ENCODE measurements around the gene GRAMD4. TPM values are rescaled to one million over a fixed set of nuclear protein-coding genes. Genes with fewer than 3 reads are reported as not detected.

Gene GRAMD4
- total and polyA plus RNA-seq, 10 of the 15 experiments (the other 5 are each of a cell fraction or from before 2014, with no cell fraction given) = 0.21 to 45.5 (median 10.6) TPM

GRCh38 chr22:46652847-46653331, 32.7 kb downstream of the GRAMD4 start:
- DNase-seq (ENCODE audit: low read depth, low spot score) (no peak), FAIRE-seq (no peak), ATAC-seq (no peak)
- ChIA-PET CTCF (interaction anchor here (0.9 kb wide), 1 partner anchor 89 kb away, joined by 3 read pairs; no protein-coding TSS in a partner anchor), SMC1A (ENCODE audit: uncharacterized antibody, unreplicated experiment) (no interaction called here), POLR2A (no interaction called here), RAD21 (ENCODE audit: unreplicated experiment) (no interaction called here)
- H4K20me1 ChIP-seq (ENCODE audit: control insufficient read depth, insufficient read depth) = no peaks in the 10 kb centered on the region
- intact Hi-C loops (cut with micrococcal nuclease; ENCODE audit: unreplicated experiment) (no loop called here), in situ Hi-C loops (cut with MboI) (no loop called here)
- no peak overlapping the region for H3K4me2 ChIP-seq (ENCODE audit: control insufficient read depth, insufficient read depth)
- H3K27ac ChIP-seq (ENCODE audit: control insufficient read depth, insufficient read depth) = no peak overlapping the region
- TF ChIP-seq PAX8 (IDR thresholded peaks at IDR 0.05) = no peak
- no peak for TF ChIP-seq ZBTB11 (CRISPR knock-in tag; IDR thresholded peaks at IDR 0.05)
- TF ChIP-seq DPF2 (IDR thresholded peaks at IDR 0.05) = no peak
- TF ChIP-seq EED (IDR thresholded peaks at IDR 0.05; ENCODE audit: low read depth) = no peak
- TF ChIP-seq CHD2 (IDR thresholded peaks at IDR 0.05; ENCODE audit: borderline replicate concordance, low read depth, low read length) = no peak
- no peak for TF ChIP-seq RFX5 (IDR thresholded peaks at IDR 0.05; ENCODE audit: low read depth, low read length)
- no peaks in the 10 kb centered on the region for H3K9me3 ChIP-seq (replicated peaks; ENCODE audit: control insufficient read depth, insufficient read depth, low read length)
- H3K36me3 ChIP-seq (ENCODE audit: control insufficient read depth in 2 of 2, insufficient read depth in 2 of 2, low read length in 1 of 2) = peaks cover 0 to 2% of the 10 kb centered on the region in 2 experiments; a peak in 1 of 4 replicates
- peaks cover 7% of the 10 kb centered on the region for H3K4me1 ChIP-seq (ENCODE audit: control insufficient read depth, insufficient read depth, low read length)
- H3K79me2 ChIP-seq (ENCODE audit: control insufficient read depth, insufficient read depth, low read length) = no peaks in the 10 kb centered on the region
- H3K27me3 ChIP-seq (replicated peaks in 1 of 2; ENCODE audit: control insufficient read depth in 2 of 2, insufficient read depth in 2 of 2, low read length in 1 of 2) = no peaks in the 10 kb centered on the region
- 83% methylated on average over 21 of the region's 23 CpGs for WGBS (ENCODE audit: insufficient coverage, insufficient replicate concordance, low lambda C conversion rate, missing lambda C conversion rate)
- no peak overlapping the region for H2AFZ ChIP-seq (ENCODE audit: control insufficient read depth, low read depth, low read length)
- H3K4me3 ChIP-seq = no peak overlapping the region
- no peak overlapping the region for H3K9ac ChIP-seq (ENCODE audit: control insufficient read depth, insufficient read depth, low read length)
- BruUV-seq (replicated peaks) = no TSS peak
